ENCODE results near the gene KLHL25.

KLHL25 gene

DNA sequence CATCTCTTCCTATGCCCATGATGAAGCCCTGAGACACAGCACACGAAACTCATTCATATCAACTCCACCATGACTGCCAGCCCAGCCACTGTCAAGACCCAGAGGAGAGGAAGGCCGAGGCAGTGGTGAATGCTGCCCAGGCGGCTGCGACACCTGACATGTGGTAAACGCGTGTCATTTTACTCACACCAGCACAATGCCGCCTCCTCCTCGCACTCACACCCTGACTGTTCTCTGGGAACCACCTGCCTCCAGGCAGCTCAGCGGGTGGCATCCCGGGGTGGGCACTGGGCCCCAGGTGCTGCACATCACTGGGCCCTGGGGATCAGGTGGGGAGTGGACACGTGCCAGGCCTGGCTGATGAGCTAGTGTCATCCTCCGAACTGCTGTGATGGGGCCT, 21.5 kb downstream of the KLHL25 start:
- no peak for DNase-seq

DNA sequence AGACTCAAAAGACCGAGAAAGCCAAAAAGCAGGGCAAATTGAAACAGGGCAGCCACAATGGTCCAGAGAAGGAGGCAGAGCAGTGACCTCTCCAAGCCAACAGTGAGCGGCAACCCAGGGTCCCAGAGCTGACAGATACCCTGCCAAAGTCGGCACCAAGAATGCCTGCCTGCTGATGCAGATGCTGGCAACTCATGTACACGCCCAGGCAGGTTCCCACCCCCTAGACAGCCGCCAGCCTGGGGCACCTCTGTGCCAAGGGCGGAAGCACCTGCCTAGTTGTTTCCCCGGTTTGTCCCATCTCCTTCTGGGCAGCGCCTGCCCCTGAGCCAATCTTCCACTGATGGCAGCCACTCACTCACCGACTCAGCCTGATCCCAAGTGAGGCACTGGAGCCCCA, 22.1 kb downstream of the KLHL25 start:
- no peak for DNase-seq

DNA sequence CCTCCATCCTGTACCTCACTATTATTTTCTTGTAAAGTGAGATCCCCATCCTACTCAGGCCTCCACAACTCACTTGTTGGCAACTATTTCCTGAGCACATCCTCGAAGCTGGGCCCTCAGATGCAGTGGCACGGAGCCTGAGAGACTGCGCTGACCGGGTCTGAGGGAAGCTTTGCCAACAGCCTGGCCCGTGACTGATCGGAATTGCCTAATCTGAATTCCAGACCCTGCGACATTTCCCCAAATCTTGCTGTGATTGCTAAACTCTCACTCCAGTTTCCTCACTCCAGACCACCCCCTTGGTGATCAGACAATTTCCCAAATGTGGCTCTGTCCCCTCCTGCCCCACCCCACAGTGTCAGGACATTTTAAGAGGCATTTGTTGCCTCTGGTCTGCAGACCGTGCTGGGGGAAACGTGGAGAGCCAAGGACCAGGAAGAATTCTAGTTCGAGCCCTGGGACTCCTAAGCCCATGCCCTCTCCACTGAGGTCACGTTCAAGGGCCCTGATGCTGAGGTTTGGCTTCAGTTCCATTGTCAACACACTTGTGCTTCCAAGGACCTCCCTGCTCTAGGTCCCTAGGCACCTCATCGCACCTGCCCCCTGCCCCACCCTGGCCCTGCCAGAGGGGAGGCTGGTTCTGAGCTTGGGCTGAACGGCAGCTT, 22.8 kb downstream of the KLHL25 start:
- DNase-seq: no peak

DNA sequence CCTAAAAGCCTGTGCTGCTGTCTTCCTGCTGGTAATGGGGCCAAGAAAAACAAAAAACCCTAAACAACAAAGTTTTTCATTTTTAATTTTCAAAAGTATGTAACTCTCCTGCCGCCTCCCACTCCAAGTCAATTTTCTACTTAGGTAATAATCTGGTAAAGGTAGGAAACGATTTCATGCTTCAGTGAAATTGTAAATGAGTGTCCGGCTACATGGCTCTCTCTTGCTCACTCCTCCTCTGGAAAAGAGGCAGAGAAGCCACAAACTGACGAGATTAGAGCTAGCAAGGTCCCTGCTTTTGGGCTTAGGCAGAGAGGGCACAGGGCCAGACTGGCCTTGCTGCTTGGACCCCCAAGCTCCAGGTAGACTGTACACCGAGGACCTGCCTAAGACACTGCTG, 23.5 kb downstream of the KLHL25 start:
- no peak for DNase-seq

DNA sequence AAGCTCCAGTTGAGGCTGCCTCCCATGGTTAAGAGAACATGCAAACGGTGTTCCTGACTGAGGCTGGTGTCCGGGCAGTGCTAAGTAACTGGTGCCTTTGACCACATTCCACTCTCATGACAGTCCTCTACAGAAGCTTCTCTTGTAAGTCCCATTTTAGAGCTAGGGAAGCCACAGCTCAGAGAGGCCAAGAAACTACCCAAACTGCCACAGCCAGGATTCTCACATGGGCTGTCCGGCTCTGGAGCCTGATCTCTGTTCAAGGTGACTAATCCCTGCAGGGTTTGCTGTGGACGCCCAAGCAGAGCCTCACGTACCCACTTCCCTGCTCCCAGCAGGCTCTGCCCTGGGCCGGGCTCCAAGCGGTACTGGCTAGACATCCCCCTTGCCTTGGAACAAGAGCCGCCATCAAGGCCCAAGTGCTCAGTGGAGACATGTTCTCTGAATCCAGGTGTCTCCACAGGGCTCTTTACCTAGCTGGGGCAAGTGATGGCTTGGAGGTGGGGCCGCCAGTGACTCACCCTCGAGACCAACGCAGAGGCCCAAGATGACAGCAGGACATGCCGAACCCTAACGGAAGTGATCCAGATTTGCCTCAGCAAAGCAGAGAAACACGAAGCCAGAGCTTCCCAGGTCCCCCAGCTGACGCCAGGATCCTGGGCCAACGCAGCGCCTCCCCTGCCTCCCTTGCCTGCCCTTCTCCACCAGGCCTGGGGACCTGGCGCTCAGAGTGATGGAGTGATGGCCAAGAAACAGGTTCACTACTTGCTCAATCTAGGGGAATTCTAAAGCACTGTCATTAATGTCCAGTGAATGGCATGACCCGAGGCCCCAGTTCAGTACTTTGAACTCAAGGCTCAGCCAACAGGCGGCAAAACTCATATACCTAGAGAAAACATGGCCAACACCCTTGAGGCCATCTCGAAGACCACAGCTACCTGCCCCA, 24.4 kb downstream of the KLHL25 start:
- no peak for DNase-seq

DNA sequence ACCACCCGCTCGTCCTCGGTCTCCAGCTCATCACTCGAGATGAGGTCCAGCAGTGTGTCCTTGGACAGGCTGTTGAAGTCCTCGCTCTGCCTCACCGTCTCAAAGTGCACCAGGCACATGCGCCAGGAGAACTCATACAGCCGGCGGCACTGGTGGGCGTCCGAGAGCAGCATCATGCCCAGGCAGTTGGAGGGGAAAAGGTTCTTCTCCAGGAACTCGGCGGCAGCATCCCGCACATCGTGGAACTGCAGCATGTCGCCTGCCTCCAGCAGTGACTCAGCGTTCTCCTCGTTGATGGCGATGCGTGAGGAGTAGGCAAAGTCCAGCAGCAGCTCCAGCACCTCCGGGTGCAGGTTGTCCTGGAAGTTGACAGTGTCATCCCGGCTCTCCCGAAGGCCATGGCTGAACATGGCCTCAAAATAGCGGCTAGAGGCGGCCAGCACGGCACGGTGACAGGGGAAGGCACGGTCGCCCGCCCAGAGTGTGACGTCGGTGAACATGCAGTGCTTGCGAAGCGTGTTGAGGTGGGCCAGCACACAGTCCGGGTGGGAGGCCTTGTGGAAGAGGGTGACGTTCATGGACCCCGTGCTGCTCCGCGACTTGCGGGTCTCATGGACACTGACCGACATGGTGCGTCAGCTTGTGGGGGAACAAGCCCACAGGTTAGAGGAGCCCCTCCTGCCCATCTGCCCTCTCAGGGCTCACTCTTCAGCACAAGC, 25.4 kb downstream of the KLHL25 start:
- DNase-seq: no peak

DNA sequence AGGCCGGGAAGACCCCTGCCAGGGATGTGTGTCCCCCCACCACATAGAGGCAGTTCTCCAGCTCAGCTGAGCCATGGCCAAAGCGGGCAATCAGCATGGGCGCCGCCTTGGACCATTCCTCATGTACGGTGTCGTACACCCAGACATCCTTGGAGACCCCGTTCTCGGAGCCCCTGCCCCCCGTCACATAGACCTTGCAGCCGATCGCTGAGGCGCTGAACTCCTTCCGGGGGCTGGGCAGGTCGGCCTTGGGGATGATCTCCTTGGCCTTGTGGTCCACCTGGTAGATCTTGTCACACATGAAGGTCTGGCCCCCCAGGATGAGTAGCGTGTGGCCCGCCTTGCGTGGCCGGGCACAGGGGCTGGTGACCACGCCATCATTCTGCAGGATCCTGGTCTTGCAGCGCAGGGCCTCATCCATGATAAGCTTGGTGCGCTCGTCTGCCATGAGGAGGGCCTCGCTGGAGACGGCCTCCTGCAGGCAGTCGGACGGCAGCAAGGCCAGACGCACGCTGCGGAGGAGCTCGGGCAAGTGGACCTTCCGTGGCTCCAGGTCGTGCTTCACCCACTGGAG, 26.0 kb downstream of the KLHL25 start:
- DNase-seq: no peak

DNA sequence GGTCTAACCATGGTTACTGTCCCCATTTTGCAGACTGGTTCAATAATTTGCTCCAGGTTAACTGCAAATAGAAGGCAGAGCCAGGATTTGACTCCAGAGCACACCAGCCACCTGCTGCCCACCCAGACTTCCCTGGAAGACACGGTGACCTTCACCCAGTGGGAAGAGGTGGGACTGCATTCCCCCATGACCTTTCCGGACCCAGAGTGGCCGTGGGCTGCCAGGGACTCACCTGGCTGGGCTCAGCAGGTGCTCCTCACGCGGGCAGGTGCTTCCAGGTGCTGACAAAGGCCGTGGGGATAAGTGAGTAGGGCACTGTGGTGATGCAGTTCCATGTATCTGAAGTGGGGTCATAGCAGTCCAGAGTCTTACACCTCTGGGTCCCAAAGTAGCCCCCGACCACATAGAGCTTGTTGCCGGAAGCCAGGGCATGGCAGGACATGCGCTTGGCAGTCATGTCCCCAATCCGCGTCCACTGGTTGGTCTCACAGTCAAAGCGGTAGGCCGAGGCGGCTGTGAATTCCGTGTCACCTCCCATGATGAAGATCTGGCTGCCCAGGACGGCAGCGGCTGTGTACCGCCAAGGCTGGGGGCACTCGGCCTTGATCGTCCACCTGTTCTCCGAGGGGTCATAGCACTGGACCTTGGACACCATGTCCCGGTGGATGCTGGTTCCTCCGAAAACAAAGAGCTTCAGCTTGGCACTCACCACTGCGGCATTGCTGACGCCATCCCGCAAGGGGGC, 26.8 kb downstream of the KLHL25 start:
- DNase-seq: no peak

DNA sequence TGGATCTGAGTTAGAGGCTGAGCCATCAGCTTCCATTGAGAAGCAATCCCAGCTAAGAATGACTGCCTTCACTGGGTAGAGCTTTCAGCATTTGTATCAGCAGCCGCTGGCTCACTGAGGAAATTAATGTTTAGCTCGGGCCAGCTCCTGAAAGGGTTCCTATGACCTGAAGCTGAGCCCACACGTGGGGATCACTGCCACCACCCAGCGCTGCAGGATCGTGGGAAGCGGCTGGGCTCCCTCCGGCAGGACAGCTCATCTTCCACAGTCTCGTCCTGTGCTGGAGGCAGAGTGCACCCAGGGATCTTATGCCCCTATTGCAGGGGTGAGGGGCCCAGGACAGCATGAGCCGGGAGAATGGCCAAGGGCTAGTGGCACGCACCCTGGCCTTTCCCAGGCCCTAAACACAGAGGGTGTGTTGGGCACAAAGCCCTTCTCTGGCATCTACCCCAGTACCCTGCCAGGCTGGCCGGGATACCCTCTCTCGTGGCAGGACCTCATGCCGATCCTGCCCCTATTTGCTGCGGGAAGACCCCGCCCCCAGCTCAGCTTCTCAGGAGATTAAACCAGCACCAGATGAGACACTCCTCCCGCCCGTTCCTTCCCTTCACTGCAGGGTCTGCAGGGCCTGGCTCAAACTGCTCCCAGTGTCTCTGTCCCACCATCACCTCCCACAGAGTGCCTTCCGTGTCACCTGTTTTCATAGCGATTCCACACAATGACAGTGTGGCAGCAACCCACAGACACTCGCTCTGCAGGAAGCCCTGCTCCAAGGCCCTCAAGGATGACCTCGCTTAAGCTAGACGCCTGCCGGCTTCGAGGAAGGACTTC, 28.5 kb downstream of the KLHL25 start:
- DNase-seq: no peak

DNA sequence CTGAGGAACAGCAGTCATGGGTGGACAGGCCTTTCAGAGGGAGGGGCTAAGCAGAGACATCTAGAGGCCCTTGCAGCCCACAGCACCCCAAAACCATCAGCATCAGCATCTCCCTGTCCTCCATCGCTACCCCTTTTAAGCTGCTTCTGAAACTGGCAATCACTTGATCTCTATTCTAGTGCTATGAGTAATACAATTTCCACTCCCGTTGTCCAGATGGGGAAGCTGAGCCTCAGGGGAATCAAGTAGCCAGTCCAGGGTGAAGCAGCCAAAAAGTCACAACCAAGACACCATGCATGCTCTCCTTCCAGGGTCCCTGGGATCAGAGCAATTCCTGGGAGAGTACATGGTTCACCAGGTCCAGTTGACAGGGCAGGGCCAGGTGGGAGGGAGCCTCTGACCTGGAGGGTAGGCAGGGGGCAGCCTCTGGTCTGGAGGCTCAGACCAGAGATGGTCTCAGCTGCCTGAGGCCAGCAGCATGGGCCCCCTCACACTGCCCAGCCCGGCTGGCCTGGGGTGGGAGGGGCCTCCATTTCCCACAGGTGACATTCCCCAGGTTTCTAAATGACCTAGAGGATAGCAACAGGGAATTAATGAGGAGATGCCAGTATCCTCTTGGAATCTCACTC, 30.0 kb downstream of the KLHL25 start:
- DNase-seq: no peak

DNA sequence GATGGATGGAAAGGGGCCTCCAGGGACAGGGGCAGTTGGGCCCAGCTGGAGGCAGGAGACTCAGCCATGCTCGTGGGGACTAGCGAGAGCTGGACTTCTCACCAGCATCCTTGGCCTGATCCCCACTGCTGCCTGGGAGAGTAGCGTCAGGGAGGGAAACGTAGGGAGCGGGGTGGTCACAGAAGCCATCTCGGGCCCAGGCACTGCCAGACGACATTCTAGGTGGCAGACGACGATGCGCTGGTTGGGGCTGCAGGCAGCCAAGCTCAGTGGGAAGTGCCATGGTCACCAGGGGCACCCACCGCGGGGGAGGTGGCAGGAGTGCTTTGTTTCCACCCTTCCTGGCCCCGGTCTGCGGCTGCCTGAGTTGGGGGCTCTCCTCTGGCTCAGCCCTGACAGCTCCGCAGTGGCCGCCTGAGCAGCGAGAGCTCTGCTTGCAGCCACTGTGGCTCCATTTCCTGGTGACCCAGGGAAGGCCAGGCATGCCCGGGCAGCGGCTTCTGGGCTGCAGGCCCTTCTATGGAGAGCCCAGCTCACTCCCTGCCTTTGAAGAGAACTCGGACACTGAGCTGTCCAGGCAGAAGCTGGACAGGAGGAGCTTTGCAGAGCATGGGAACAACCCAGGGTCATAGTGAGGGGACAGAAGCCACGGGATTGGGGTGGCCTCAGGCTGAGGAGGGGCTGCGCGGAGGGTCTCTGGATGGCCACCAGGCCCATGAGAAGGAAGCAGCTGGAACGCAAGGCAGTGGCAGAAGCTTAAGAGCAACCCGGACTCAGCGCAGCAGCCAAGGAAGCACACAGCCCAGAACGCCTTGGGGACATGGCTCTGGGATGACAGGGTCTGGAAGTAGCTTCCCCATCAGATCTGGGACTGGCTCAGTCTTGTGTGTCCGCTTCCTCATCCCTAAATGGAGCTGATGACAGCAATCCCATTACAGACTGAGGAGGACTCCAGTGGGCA, 30.8 kb downstream of the KLHL25 start:
- DNase-seq: no peak

DNA sequence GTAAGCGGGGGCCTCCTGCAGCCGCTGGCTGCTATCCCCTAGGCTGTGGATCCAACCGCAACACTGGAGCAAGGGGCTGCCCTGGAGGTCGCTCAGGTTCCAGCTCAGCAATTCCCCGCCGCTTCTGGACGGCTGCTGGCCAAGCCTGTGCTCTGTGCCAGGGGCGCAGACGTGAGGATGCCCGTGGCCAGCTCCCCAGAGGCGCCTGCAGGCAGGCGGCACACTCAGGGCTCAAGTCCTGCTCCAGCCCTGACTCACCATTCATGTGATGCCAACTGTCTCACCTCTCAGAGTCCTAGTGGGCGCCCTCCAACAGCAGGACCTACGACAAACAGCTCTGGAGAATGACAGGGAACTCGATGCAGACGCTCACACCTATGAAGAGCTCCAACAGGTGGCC, 31.6 kb downstream of the KLHL25 start:
- no peak for DNase-seq

DNA sequence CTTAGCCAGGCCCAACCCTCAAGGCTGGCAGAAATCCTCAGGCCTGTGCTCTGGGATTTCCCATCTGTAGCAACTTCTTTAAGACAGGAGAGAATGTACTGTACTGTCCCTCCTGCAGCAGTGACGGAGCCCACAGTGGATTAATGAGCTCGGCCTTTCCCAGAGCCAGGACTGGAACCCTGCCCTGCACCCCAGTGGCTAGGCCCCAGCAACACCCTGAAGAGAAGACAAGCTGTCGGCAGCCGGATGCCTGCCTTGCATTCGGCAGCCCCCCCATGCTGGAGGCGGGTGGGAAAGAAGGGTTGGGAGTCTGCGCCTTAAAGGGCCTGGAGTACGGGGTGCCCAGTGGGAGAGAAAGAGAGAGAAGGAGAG, 32.0 kb downstream of the KLHL25 start:
- no peak for DNase-seq

DNA sequence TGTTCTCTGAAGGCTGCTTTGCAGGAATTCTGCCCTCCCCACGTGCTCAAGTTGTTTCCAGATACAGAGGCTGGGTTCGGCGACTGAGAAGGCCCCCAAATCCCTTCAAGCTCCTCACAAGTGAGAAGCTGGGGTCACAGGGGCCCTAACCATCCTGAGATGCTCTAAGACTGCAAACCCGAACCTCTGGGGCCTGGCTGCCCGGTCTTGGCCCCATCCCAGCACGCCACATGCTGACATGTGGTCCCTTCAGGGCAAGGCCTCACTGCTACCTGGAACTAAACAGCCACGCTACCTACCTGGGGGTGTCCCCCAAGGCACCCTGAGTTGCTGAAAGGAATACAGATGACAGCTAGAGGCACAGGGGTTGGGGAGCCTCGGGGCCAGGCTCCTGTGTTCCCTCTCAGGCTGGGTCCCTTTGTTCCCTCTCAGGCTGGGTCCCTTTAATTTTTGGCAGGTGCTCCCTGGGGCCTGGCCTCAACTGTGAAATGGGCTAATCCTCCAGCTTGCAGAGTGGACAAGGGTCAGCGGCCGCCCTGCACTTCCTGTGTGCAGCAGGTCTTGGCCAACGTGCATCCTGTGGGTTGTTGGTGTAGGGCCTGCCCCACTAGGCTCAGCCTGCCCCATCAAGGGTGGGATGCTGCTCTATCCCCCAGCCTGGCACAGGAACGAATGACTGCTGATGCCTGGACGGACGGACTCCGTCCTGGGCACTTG, 32.5 kb downstream of the KLHL25 start:
- DNase-seq: no peak

DNA sequence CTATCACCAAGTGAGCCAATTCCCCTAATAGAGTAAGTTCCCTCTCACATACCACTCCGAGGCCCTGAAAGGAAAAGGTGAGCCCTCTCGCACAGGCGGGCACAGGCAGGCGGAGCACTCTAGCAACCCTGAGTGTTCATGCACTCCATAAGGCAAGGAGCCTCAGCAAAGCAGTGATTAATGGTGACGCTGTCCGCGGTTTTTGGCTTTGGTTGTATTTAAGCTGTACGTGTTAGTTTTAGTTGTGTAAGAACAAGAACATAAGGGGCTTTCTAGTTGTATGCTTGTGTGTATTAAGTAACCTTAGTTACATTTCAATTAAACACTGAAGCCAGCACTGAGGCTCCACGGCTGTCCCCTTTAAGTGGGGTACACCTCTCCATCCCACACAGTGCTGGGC, 33.1 kb downstream of the KLHL25 start:
- DNase-seq: no peak

DNA sequence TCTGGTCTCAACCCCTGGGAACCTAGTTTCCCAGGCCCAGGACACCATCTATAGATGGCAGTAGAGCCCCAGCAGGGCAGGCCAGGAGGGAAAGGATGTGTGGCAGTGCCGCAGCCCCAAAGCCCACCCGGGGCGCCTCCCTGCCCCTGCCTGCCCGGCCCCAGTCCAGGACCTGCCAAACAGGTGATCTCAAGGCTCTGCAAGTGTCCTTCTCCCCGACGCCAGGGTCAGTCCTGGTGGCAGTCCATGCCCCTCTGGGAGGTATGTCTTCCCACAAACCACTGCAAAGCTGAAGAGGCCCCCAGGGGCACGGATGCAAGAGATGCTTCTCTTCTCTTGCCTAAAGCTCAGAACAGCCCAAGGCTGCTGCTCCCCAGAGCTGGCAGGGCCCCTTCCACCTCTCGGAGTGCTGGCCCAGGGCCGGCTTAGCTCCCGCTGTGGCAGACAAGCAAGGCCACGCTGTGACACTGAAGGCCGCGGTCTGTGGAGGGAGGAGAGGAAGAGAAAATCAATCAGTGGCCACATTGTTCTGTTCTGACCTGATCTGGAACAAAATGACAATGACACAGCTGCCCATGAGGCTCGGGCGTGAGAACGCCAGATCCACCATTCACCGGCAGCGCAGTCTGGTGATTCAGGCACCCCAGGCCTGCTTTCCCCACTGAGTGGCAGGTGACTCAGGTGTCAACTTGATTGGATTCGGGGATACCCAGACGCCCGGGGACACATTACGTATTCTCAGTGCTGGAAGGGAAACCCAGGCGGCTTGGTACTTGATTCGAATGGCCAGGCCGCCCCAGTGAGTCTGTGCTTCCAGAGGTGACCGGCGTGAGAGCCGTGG, 34.0 kb downstream of the KLHL25 start:
- no peak for DNase-seq

DNA sequence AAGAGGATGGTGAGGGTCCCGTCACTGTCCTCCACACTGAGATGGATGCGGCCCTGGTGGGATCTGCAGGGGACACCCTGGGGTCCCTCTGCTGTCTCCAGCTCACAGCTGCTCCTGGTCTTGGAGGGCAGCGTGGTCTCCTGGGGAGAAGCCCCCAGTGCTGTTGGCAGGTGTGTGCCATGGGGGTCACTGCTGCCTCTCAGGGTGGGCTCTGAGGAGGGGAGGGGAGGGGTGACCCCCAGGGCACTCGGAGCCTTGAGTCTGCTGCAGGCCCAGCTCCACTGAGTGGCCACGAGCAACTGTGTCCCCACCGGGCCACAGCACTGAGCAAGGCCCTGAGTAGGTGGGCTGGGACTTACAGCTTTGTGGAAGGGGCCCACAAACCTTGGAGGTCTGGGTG, 34.7 kb downstream of the KLHL25 start:
- DNase-seq: no peak

DNA sequence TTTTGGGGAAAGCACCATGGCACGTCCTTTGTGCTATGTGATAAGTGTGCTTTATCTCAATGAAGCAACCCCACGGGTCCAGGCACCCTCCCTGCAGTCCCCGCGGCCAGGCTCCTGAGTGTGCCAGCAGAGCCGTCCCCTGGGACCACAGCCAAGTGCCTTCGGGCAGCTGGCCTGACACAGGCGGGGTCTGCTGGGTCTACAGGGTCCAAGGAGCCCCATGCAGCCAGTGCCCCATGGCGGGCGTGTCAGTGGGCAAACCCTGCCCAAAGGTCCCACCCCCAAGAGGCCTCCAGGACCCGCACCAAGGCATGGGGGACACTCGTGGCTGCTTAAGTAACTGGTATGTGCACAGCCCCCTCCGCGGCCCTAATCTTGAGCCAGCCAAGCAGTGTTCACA, 35.3 kb downstream of the KLHL25 start:
- no peak for DNase-seq

All from T-helper 2 cell (primary cell).